ENCODE results near the gene GSC2.
"Not testable (repeated sequence)": the region's sequence is repeated elsewhere in the genome, so short reads cannot be mapped to it uniquely, and the experiment has no call there.

GSC2 gene

DNA sequence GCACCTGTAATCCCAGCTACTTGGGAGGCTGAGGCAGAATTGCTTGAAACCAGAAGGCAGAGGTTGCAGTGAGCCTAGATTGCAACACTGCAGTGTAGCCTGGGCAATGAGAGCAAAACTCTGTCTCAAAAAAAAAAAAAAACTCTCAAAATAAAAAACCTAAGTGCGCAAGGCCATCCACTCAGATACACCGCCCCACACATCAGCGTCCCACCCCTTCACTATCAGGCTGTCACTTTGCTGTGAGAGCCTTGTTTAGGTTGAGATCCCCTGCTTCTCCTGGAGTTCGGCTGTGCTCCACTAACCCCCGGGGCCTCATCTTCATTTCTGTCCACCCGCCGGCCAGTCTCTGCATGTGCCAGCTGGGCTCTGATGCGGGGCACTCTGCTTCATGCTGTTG, 16.3 kb upstream of the GSC2 start:
- in situ Hi-C loops (cut with MboI; ENCODE audit: low sequenced_read_pairs) = no loop called here

DNA sequence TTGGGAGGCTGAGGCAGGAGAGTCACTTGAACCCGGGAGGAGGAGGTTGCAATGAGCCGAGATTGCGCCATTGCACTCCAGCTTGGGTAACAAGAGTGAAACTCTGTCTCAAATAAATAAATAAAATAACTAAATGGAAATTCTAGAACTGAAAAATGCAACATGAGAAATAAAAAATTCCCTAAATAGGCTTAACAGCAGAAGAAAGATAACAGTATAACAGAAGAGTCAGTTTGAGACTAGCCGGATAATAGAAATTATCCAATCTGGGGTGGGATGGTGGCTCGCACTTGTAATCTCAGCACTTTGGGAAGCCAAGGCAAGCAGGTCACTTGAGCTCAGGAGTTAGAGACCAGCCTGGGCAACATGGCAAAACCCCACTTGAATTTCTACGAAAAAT, 14.3 kb upstream of the GSC2 start:
- in situ Hi-C loops (cut with MboI; ENCODE audit: low sequenced_read_pairs) = no loop called here

- in situ Hi-C loops (cut with MboI; ENCODE audit: low sequenced_read_pairs) = not testable (repeated sequence)
Observed at GRCh38 chr22:19158649-19159048, 8.6 kb upstream of the GSC2 start.

- in situ Hi-C loops (cut with MboI; ENCODE audit: low sequenced_read_pairs) = not testable (repeated sequence)
Observed at GRCh38 chr22:19156109-19156508, 6.0 kb upstream of the GSC2 start.

DNA sequence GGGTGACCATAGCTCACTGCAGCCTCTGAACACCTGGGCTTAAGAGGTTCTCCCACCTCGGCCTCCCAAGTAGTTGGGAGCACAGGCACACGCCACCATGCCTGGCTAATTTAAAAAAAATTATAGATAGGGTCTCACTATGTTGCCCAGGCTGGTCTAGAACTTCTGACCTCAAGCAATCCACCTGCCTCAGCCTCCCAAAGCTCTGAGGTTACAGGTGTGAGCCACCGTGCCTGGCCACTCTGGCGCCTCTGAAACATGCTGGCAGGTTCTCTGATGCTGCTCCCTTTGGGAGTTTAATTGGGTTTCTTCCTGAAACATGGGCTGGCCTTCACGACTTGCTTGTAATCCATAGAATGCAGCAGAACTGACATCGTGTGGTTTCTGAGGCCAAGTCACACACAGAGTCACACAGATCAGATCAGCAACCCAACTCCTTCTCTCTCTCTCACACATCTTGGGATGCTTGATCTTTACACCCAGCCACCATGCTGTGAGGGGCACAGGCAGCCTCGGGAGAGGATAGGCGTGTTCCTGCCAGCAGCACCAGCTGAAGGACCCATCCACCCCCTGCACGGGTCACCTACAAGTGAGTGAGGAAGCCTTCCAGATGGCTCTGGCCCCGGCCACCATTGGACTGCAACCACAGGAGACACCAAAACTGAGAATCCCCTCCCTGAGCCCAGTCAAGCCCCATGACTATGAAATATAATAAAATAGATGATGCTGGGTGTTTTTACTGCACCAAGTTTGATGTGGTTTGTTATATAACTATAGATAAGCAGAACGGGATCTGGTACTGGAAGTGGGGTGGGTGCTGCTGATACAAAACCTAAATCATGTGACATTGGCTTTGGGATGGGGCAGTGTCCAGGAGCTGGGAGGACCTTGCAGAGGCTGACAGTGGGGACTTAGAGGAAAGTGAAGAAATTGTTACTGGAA, 3.1 kb upstream of the GSC2 start:
- in situ Hi-C loops (cut with MboI; ENCODE audit: low sequenced_read_pairs) = no loop called here

GRCh38 chr22:19151329-19152191, 1.5 kb upstream of the GSC2 start:
- in situ Hi-C loops (cut with MboI; ENCODE audit: low sequenced_read_pairs) = no loop called here

- in situ Hi-C loops (cut with MboI; ENCODE audit: low sequenced_read_pairs) = no loop called here
Observed at GRCh38 chr22:19150482-19151328, 613 bp upstream of the GSC2 start.

DNA sequence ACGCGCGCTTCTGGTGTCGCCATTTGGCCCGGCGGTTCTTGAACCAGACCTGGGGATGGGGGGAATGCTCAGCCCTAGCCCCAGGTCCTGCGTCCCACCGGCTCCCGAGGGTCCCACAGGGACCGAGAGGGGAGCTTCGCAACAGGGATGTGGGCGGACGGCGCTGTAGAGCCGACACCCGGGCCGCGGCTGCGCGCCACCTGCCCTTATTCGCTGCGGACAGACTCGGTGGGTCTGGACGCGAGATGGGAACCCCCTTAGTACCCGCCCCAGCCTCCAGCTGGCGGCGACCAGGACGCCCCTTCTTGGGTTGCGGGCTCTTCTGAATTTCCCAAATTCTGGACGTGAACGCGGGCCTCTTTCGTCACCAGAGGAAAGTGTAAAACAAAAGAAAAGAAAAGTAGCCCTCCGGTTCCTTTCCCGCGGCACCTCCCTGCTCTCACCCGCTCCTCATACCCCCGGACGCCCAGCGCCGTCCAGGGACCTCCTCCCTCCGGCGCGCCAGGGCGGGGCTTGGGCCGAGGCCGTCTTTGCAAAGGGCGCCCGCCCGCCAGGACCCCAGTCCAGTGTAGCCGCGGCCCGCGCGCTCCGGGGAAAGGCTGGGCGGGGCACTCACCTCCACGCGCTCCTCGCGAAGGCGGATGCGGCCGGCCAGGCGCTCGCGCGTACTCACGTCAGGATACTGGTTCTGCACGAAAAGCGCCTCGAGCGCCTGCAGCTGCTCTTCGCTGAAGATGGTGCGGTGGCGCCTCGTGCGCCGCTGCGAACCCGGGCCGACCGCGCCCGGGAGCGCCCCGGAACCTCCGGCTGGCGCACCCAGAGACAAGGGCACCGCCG, 827 bp downstream of the GSC2 start:
- in situ Hi-C loops (cut with MboI; ENCODE audit: low sequenced_read_pairs) = no loop called here

GRCh38 chr22:19148417-19149046, 1.6 kb downstream of the GSC2 start:
- in situ Hi-C loops (cut with MboI; ENCODE audit: low sequenced_read_pairs) = no loop called here

GRCh38 chr22:19147195-19147780, 2.8 kb downstream of the GSC2 start:
- in situ Hi-C loops (cut with MboI; ENCODE audit: low sequenced_read_pairs) = no loop called here

GRCh38 chr22:19146215-19146968, 3.7 kb downstream of the GSC2 start:
- in situ Hi-C loops (cut with MboI; ENCODE audit: low sequenced_read_pairs) = no loop called here

DNA sequence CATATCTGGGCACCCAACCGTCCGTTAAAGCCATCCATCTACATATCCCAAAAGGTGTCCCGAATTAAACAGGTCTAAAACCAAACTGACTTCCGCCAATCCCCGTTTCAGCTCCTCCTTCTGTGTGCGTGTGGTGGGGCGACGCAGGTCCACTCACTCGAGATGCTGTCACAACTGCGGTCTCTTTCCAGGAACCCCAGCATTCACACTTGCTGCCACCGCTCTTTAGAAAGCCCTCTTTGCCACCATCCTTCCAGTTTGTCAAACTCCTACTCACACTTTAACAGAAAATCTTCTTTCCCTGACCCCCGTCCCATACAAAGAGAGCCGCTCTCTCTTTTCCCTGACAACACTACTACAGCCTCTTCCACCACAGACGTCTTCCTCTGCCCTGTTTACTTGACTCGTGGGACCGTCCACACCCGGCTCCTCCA, 6.1 kb downstream of the GSC2 start:
- in situ Hi-C loops (cut with MboI; ENCODE audit: low sequenced_read_pairs) = no loop called here

DNA sequence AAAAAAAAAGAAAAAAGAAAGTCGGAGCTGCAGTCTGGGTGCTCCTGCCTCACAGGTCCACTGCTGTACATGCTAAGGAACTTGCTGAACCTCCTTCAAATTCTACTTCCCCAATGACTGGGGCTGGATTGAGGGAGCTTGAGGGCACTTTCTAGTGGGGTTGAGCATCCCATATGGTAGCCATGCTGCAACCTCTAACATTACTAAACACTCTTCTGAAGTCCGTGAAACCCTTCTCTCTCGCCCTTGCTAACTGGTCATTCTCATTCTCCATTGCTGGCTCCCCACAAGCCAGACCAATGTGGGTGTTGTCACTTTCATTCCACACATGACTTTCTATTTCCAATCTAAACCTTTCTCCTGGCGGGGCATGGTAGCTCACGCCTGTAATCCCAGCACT, 6.9 kb downstream of the GSC2 start:
- in situ Hi-C loops (cut with MboI; ENCODE audit: low sequenced_read_pairs) = no loop called here

DNA sequence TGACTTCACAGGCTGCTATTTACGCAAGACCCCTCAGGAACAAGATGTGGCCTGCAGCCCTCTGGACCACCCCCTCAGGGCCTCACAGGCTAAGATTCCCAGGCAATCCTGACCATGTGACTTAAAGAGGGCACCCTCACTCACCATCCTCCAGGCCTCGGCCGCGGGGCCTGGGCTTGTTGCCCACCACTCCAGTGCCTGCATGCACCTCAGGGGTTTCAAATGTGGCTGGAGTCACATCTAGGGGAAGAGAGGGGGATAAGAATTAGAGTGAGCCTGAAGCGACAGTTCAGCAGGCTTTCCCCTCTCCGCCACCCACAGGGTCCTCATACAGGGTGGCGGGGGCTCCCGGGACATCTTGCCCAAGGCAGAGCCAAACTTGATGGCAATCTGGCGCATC, 7.7 kb downstream of the GSC2 start:
- in situ Hi-C loops (cut with MboI; ENCODE audit: low sequenced_read_pairs) = no loop called here

DNA sequence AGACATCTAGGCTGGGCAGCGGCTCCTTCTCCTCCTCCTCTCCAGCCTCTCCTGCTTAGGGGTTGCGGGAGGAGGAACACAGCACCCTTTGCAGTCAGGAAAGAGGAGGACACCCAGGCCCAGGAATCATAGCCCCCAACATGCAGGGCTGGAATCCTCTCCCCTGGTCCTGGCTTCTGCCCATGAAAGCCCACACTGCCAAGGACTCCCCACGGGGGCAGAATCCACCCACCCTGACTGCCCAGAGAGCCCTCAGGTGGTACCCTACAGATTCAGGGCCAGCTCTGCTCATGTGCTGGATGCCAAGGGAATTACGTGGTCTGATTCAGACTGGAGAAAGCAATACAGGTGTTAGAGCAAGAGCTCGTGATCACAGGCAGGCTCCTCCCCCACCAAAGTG, 10.1 kb downstream of the GSC2 start:
- in situ Hi-C loops (cut with MboI; ENCODE audit: low sequenced_read_pairs) = no loop called here

- in situ Hi-C loops (cut with MboI; ENCODE audit: low sequenced_read_pairs) = no loop called here
Observed at GRCh38 chr22:19139001-19139356, 11.1 kb downstream of the GSC2 start.

DNA sequence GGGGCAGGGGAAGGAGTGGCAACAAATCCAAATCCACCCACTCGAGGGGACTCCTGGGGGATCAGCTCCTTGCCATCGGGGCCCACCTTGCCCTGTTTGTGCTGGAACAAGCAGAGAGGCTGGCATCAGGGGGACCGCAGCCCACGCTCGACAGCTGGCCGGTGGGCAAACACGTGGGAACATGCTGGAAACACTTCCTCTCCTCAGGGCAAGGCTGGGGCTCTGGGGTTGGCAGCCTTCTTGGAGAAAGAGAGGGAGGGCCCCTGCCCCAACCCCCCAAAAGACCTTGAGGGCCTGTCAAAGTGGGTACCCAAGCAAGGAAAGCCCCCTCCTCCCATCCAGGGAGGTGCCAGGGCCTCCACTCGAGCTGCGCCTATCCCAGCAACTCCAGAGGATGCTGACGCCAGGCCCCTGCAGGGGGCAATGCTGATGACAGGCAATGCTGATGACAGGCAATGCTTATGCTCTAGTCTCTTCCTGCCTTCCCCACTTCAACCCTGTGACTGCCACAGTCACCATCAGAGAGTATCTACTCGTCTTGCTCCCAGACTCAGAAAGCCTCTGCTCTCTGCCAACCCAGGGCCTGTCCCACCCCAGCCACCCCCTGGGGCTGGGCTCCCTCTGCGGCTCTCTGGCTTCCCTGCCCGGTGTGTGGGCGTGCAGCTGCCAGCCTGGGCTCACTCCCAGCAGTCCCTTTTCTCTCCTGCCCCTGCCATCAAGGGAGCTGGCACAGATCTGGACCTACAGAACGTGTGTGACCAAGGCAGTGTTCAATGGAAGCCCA, 11.7 kb downstream of the GSC2 start:
- in situ Hi-C loops (cut with MboI; ENCODE audit: low sequenced_read_pairs) = no loop called here
